SKM-1 (cell line): ENCODE results near the gene E4F1.

Experiments used
- DNase-seq: peaks from one replicate; lab custom pipeline; 2025; ENCODE audit not compliant: unreplicated experiment; lab: John Stamatoyannopoulos, UW

Gene E4F1

DNA sequence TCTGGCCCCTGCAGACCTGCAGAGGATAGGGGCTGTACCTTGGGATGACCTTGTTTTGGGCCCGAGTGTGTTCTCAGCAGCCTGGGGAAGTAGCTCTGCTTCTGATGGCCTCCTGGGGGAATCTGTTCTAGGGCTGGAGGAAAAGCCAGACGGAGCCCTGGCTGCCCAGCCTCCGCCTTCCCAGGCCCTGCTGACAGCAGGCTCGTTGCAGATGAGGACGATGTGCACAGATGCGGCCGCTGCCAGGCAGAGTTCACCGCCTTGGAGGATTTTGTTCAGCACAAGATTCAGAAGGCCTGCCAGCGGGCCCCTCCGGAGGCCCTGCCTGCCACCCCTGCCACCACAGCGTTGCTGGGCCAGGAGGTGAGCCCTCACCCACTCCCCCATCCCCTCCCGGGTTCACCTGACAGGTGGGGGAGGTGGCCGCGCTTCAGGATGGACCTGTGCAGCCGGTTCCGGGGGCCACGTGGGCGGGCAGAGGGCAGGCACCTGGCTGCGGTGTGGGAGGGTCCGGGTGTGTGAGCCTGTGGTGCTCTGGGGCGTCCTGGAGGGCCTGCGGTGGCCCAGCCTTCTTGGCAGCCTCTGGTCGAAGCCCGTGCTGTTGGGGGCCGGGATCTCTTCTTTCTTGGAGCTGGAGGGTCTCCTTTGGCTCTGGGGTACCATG is 4.9 kb downstream of the E4F1 start:
- DNase-seq, result no peak

- no peak for DNase-seq
Observed at GRCh38 chr16:2229091-2229490, 5.7 kb downstream of the E4F1 start.

DNA sequence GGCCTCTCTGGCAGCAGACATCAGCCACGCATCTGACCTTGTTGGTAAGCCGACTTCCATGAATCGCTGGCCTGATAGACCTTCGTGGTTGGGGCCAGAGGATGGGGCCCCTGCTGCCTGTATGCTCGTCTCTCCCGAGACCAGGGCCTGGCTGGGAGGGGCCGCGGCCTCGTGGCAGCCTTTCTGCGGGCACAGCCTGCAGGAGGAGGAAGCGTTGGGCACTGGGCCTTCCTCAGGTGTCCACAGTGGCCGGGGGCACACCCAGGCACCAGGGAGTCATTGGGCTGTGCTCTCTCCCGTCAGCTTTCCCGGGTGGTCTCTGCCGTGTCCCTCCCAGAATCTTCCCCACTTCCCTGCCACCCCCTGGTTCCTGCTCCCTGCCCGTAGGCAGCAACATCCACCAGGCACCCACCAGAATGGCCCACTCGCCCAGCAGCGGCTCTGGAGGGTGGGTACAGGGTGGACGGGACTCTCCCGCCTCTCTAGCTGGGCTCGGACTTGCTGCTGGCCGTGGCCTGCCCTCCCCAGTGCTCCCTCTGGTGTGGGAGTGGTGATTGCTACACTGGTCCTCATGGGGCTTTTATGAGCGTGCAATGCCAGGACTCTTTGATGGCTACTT is 6.3 kb downstream of the E4F1 start:
- no peak for DNase-seq

DNA sequence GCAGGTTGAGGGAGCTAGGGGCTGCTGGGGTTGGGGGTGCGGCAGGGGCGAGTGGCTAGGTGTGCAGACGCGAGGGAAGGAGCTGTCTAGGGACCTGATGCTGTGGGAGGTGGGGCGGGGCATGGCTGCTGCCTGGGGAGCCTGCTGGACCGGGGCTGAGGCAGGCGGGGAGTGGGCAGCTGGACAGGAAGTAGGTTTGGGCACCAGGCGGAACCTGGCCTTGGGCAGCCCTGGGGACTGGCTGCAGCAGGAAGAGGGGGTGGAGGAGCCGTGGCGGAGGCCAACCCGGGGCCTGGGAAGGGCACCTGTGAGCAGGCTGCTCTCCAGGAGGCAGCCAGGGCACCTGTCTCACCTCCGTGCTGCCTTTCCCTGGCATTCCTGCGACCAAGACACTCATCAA is 7.0 kb downstream of the E4F1 start:
- no peak for DNase-seq

DNA sequence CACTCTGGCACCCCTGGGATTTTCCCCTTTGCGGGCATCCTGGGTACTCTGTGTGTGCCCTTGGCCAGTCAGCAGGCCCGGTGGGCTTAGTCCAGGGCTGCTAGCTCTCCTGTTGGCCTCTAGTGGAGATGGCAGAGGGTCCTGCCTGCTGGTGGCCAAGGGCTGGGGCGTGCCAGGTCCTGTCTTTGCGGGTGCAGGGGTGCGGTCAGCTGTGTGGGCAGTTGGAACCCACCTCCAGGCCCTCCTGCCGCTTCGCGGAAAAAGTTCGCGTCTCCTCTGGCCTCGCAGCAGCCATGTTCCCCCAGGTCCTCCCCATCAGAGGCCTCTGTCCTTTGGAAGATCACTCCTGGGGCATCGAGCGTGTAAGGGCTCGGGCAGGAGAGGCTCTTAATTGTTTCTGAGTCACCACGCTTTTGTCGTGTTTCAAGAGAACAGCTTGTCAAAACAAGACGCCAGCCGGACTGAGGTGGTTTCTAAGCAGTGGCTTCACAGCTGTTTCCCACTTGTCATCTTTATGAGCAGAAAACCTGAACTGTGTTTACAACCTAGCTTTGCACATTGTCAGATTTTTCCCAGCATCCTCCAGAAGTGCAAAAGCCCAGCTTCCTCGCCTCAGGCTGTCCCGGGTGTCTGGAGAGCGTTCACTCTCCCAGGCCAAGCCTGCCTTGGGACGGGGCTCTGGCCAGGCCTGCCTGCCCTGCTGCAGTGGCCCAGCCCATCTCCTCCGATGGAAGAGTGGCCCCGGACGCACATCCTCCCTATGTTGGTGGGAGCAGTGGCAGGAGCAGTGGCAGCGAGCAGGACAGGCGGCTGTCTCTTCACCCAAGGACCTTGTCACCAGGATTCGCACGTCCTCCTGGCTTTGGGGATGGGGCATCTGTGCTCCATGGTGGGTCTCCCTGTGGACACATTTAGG is 7.9 kb downstream of the E4F1 start:
- DNase-seq, result no peak

- no peak for DNase-seq
Observed at GRCh38 chr16:2232094-2232990, 9.0 kb downstream of the E4F1 start.

DNA sequence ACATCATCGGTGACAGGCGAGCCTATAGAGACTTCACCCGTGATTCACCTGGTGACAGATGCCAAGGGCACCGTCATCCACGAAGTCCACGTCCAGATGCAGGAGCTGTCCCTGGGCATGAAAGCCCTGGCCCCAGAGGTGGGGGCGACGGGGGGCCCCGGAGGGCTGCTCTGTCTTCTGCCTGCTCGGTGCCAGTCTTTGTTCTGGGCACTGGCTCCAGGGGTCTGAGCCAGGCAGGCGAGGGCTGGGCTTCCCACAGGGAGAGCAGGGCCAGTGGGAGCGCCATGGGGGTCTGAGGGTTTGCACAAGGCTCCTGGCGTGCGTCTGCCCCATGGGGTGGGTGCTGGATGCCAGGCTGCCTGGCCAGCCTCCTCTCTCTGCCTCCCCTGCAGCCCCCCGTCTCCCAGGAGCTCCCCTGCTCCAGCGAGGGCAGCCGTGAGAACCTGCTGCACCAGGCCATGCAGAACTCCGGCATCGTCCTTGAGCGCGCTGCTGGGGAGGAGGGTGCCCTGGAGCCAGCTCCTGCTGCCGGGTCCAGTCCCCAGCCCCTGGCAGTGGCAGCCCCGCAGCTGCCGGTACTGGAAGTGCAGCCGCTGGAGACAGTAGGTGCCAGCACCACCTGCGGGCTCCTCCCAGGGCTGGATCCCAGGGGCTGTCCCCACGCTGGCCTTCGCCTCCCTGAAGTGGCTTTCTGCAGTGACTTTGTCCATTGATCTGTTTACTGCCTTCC is 9.8 kb downstream of the E4F1 start:
- no peak for DNase-seq

DNA sequence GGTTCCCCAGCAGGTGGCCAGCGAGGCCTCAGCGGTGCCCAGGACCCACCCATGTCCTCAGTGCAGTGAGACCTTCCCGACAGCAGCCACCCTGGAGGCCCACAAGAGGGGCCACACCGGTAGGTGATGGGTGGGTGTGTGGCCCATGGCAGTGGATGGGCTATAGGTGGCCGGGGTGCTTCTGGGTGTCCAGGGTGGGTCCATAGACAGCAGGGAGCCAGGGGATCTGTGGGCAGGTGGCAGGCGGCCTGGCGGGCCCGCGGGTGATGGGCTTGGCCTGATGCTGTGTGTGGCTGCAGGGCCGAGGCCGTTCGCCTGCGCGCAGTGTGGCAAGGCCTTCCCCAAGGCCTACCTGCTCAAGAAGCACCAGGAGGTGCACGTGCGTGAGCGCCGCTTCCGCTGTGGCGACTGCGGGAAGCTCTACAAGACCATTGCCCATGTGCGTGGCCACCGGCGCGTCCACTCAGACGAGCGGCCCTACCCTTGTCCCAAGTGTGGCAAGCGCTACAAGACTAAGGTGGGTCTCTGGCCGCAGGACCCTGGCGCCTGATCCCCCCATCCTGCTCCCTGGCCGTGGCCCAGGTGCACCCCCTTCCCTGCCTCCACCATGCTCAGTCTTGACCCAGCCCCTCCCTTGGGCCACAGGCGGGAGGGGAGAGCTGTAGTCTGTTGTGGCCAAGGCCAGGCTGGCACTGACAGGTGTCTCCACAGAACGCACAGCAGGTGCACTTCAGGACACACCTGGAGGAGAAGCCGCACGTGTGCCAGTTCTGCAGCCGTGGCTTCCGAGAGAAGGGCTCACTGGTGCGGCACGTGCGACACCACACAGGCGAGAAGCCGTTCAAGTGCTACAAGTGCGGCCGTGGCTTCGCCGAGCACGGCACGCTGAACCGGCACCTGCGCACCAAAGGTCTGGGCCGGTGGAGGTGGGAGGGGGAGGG is 10.8 kb downstream of the E4F1 start:
- no peak for DNase-seq

DNA sequence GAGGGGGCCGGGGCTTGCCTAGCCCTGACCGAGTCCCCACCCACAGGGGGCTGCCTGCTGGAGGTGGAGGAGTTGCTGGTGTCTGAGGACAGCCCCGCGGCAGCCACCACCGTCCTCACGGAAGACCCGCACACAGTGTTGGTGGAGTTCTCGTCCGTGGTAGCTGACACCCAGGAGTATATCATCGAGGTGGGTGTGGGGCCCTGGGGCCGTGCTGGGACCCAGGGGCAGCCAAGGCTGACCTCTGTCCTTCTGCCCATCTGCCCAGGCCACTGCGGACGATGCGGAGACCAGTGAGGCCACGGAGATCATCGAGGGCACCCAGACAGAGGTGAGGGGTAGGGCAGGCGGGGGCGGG is 11.4 kb downstream of the E4F1 start:
- no peak for DNase-seq

GRCh38 chr16:2235234-2235651 is 11.9 kb downstream of the E4F1 start:
- DNase-seq, result no peak

- no peak for DNase-seq
Observed at GRCh38 chr16:2235695-2236336, 12.4 kb downstream of the E4F1 start.

DNA sequence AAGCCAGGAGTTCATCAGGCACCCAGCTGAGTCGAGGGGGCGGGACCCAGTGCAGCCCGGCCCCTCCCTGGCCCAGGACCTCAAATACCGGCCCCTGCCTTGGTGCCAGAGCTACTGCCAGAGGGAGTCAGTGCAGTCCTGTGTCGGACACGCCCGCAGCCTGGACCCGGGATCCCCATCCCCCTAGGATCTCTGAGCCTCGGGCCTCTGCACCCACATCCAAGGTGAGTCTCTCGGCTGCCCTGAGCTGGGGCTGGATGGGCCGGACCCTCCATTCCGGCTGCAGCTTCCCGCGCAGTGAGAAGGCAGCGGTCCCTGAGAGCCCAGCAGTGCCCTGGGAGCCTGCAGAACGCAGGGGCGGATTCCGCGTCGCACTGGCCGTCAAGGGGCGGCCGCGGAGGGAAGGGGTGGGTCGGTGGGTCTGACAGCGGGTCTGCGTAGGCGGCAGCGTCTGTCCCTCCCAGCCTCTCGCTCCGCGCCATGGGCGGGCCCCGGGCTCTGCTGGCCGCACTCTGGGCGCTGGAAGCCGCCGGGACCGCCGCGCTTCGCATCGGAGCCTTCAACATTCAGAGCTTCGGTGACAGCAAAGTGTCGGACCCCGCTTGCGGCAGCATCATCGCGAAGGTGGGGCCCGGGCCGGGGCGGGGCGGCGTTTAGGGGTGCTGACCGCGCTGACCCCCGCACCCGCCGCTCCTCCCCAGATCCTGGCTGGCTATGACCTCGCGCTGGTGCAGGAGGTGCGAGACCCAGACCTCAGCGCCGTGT is 13.1 kb downstream of the E4F1 start, which contains the start of gene DNASE1L2:
Gene DNASE1L2, plus strand, starts transcription at position 108 of the 765 bp plus-strand sequence. Its CDS starts 373 bp downstream, at position 481.
- no peak for DNase-seq

- no peak for DNase-seq
Observed at GRCh38 chr16:2237102-2237482, 13.7 kb downstream of the E4F1 start.

GRCh38 chr16:2237493-2238149 is 14.2 kb downstream of the E4F1 start:
- no peak for DNase-seq

GRCh38 chr16:2238150-2238837 is 14.9 kb downstream of the E4F1 start:
- DNase-seq, result no peak

DNA sequence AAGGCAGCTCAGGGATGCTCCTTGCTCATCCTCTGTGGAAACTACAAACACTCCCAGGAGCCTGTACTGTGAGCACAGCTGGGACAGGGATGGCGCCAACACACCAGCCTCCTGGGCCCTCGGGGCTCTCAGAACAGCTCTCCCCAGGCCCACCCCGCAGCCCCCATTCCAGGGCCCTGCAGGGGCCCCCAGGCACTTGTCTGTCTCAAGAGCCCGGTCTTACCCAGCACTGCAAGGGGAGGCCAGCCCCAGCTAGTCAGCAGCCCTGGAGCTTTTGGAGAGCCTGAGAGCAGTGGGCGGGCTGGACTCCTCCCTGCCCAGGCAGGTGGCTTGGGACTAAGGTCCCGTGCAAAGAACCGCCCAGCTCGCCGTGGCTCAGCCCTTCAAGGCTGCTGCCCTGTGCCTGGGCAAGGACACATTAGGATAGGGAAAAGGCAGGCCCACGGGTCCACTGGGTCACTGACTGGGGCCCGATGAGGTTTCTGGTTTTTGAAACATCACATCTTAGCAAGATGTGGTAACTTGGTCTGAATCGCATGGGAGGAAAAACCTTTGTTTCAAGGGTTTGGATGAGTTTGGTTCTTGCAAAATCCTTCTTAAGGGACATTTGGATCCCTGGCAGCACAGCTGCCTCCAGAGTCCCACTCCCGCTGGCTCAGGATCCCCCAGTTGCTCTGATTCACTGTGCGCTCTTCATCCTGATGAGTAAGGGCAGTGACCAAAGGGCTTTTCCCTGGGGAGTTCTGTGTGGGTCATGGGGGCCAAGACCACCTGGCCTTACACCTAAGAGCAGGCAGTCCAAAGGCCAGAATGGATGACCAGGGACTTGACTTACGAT is 15.7 kb downstream of the E4F1 start:
- DNase-seq, result no peak
